GM12878 (cell line): ENCODE results near the gene TOMM40L.

Experiments
- BHLHE40 ChIP-seq, 2 experiments: fragments of 450-650 bp in 1 of 2; IDR thresholded peaks; 2 replicates each; pipeline ENCODE4 v1.6.1; 2011 to 2017; ENCODE audit warnings: low read depth in 2 of 2, borderline replicate concordance in 1 of 2, improper control_type of control experiment in 1 of 2, low read length in 1 of 2, mild to moderate bottlenecking in 1 of 2
- CEBPB ChIP-seq, 2 experiments: fragments of 150-350 bp in 1 of 2; IDR thresholded peaks; 2 replicates each; pipeline ENCODE4 v1.6.1; 2012 to 2014; ENCODE audit warnings: low read depth in 2 of 2, low read length in 2 of 2, borderline replicate concordance in 1 of 2, inconsistent platforms in 1 of 2
- GABPA ChIP-seq: IDR thresholded peaks from 2 replicates; pipeline ENCODE4 v1.6.1; 2014; ENCODE audit warnings: antibody characterized with exemption, low read depth, mild to moderate bottlenecking, inconsistent platforms
- POLR2A ChIP-seq: IDR thresholded peaks from 2 replicates; pipeline ENCODE4 v1.6.1; 2011; ENCODE audit warnings: low read depth, mild to moderate bottlenecking, low read length
- POLR2AphosphoS5 ChIP-seq: IDR thresholded peaks from 2 replicates; pipeline ENCODE4 v1.6.1; 2011; ENCODE audit warnings: mild to moderate bottlenecking, low read length, inconsistent platforms
- SPI1 ChIP-seq: IDR thresholded peaks from 2 replicates; pipeline ENCODE4 v1.6.1; 2011; ENCODE audit warnings: low read depth, mild to moderate bottlenecking, low read length, moderate library complexity, borderline replicate concordance; ENCODE audit not compliant: insufficient read depth
- SUPT20H ChIP-seq: IDR thresholded peaks from 2 replicates; pipeline ENCODE4 v1.6.1; 2011; ENCODE audit warnings: low read depth, mild to moderate bottlenecking, low read length, moderate library complexity, borderline replicate concordance; ENCODE audit not compliant: control insufficient read depth
- TARDBP ChIP-seq: IDR thresholded peaks from 2 replicates; pipeline ENCODE4 v1.6.1; 2016; ENCODE audit warnings: borderline replicate concordance
- YY1 ChIP-seq: IDR thresholded peaks from 2 replicates; pipeline ENCODE4 v1.6.1; 2011; ENCODE audit warnings: low read depth, mild to moderate bottlenecking, low read length
- ZNF274 ChIP-seq: IDR thresholded peaks from one replicate; pipeline ENCODE4 v1.8.0; 2011; ENCODE audit not compliant: insufficient read length, insufficient read depth
- TF ChIP-seq, protein P1 (sequence below), 3 experiments: IDR thresholded peaks in 2 of 3; conservative IDR thresholded peaks in 1 of 3; 2 replicates each; pipeline ENCODE4 v1.5.1; 2011; ENCODE audit warnings: low read depth in 3 of 3, low read length in 3 of 3, mild to moderate bottlenecking in 3 of 3, control low read depth in 2 of 3, moderate library complexity in 2 of 3, inconsistent platforms in 1 of 3, mixed read lengths in 1 of 3; ENCODE audit not compliant: control insufficient read depth in 2 of 3, insufficient read depth in 1 of 3; ENCODE audit errors: extremely low read depth in 1 of 3
- TF ChIP-seq, protein P2 (sequence below): fragments of 450-650 bp; IDR thresholded peaks from 2 replicates; pipeline ENCODE4 v1.6.1; 2016; ENCODE audit warnings: mild to moderate bottlenecking, moderate library complexity, borderline replicate concordance
- TF ChIP-seq, protein P3 (sequence below): fragments of 450-650 bp; conservative IDR thresholded peaks from 2 replicates; pipeline ENCODE4 v1.6.1; 2017; ENCODE audit warnings: mild to moderate bottlenecking, moderate library complexity

DNA sequence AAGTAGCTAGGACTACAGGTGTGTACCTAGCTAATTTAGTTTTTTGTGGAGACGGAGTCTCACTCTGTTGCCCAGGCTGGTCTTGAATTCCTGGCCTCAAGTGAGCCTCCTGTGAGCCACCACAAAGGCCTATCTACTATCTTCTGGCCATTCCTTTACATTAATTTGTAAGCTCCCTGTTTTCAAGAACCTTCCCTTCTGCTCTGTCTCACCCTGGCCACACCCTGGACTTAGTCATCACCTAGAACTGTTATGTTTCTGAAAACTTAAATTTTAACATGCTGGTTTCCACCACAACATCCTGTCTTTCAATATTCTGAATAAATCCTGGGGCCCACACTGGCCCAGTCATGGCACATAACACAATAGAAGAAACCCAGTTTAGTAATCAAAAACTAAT lies 43.6 kb upstream of the TOMM40L start:
- TF ChIP-seq CEBPB (IDR thresholded peaks at IDR 0.05; ENCODE audit: borderline replicate concordance in 1 of 2, low read depth in 2 of 2, low read length in 2 of 2): no peak
- TF ChIP-seq, protein P1, sequence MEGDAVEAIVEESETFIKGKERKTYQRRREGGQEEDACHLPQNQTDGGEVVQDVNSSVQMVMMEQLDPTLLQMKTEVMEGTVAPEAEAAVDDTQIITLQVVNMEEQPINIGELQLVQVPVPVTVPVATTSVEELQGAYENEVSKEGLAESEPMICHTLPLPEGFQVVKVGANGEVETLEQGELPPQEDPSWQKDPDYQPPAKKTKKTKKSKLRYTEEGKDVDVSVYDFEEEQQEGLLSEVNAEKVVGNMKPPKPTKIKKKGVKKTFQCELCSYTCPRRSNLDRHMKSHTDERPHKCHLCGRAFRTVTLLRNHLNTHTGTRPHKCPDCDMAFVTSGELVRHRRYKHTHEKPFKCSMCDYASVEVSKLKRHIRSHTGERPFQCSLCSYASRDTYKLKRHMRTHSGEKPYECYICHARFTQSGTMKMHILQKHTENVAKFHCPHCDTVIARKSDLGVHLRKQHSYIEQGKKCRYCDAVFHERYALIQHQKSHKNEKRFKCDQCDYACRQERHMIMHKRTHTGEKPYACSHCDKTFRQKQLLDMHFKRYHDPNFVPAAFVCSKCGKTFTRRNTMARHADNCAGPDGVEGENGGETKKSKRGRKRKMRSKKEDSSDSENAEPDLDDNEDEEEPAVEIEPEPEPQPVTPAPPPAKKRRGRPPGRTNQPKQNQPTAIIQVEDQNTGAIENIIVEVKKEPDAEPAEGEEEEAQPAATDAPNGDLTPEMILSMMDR (IDR thresholded peaks at IDR 0.05 in 2 of 3, conservative IDR thresholded peaks at IDR 0.05 in 1 of 3; ENCODE audit: control insufficient read depth in 2 of 3, extremely low read depth in 1 of 3, insufficient read depth in 1 of 3, low read depth in 3 of 3, low read length in 3 of 3): no peak
- no peak for TF ChIP-seq TARDBP
- TF ChIP-seq POLR2A: no peak
- TF ChIP-seq YY1: no peak
- TF ChIP-seq, protein P2, sequence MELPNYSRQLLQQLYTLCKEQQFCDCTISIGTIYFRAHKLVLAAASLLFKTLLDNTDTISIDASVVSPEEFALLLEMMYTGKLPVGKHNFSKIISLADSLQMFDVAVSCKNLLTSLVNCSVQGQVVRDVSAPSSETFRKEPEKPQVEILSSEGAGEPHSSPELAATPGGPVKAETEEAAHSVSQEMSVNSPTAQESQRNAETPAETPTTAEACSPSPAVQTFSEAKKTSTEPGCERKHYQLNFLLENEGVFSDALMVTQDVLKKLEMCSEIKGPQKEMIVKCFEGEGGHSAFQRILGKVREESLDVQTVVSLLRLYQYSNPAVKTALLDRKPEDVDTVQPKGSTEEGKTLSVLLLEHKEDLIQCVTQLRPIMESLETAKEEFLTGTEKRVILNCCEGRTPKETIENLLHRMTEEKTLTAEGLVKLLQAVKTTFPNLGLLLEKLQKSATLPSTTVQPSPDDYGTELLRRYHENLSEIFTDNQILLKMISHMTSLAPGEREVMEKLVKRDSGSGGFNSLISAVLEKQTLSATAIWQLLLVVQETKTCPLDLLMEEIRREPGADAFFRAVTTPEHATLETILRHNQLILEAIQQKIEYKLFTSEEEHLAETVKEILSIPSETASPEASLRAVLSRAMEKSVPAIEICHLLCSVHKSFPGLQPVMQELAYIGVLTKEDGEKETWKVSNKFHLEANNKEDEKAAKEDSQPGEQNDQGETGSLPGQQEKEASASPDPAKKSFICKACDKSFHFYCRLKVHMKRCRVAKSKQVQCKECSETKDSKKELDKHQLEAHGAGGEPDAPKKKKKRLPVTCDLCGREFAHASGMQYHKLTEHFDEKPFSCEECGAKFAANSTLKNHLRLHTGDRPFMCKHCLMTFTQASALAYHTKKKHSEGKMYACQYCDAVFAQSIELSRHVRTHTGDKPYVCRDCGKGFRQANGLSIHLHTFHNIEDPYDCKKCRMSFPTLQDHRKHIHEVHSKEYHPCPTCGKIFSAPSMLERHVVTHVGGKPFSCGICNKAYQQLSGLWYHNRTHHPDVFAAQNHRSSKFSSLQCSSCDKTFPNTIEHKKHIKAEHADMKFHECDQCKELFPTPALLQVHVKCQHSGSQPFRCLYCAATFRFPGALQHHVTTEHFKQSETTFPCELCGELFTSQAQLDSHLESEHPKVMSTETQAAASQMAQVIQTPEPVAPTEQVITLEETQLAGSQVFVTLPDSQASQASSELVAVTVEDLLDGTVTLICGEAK: no peak
- no peak for TF ChIP-seq BHLHE40 (IDR thresholded peaks at IDR 0.05; ENCODE audit: borderline replicate concordance in 1 of 2, low read depth in 2 of 2, low read length in 1 of 2)
- TF ChIP-seq, protein P3, sequence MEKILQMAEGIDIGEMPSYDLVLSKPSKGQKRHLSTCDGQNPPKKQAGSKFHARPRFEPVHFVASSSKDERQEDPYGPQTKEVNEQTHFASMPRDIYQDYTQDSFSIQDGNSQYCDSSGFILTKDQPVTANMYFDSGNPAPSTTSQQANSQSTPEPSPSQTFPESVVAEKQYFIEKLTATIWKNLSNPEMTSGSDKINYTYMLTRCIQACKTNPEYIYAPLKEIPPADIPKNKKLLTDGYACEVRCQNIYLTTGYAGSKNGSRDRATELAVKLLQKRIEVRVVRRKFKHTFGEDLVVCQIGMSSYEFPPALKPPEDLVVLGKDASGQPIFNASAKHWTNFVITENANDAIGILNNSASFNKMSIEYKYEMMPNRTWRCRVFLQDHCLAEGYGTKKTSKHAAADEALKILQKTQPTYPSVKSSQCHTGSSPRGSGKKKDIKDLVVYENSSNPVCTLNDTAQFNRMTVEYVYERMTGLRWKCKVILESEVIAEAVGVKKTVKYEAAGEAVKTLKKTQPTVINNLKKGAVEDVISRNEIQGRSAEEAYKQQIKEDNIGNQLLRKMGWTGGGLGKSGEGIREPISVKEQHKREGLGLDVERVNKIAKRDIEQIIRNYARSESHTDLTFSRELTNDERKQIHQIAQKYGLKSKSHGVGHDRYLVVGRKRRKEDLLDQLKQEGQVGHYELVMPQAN: no peak
- no peak for TF ChIP-seq ZNF274
- TF ChIP-seq SPI1: no peak
- TF ChIP-seq SUPT20H: no peak
- TF ChIP-seq POLR2AphosphoS5: no peak
- TF ChIP-seq GABPA: no peak
